Measurements from ENCODE around the gene STING1. TPM values are rescaled to one million over a fixed set of nuclear protein-coding genes. Genes with fewer than 3 reads are reported as not detected.

STING1 gene
- total and polyA plus RNA-seq, 2 of the 8 experiments (the other 6 are each of a cell fraction or from before 2014, with no cell fraction given): 0.26 to 0.47 TPM

DNA sequence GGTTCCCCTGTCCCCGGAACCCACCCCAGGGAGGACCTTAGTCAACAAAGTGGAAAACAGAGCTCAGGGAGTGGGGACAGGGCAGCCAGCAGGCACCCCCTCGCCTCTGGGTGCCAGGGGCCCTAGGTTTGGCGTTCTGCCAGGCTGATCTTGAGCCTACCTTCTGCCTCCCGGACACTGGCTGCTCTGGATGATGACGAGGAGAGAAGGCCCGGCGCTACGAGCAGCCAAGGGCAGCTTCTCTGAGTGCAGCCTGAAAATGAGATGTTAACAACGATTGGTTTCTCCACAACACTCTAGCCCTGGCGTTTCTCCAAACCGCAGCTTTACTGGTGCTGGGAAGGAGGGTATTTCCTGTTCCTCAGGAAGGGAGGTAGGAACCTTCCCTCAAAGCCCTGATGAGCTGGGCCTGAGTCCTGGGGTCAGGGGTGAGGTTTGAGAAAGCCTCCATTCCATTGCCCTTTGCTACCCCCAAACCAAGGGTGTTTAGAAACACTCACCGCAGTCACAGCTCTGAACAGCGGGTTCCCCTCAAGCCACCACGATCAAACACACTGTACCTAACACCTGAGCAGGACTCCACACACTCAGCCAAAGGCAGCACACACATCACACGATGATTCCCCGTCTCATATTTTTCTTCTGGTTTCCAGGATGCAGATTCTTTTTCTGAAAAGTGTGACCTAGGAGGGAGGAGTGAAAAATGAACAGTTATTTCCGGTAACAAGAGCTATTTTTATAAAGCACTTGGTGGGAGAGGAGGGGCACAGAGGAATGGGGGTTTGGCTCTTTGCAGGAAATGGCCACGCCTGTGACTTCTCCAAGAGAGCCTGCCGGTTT is at the start of gene STING1 (continued):
- no peak for TF ChIP-seq RNF2 (IDR thresholded peaks at IDR 0.05; ENCODE audit: borderline replicate concordance, low read depth, low read length, missing control alignments, poor library complexity, severe bottlenecking)
- TF ChIP-seq EP300 (IDR thresholded peaks at IDR 0.05; ENCODE audit: borderline replicate concordance in 1 of 2, low read depth in 2 of 2, low read length in 2 of 2): no peak
- TF ChIP-seq CBX5 (IDR thresholded peaks at IDR 0.05; ENCODE audit: low read depth, low read length): no peak
- TF ChIP-seq TBP (IDR thresholded peaks at IDR 0.05; ENCODE audit: low read depth, low read length): no peak
- TF ChIP-seq HDAC6 (IDR thresholded peaks at IDR 0.05; ENCODE audit: low read depth, low read length): no peak
- no peak for TF ChIP-seq JUND (IDR thresholded peaks at IDR 0.05; ENCODE audit: low read length)
- TF ChIP-seq RXRA (IDR thresholded peaks at IDR 0.05; ENCODE audit: insufficient read depth, low read depth, low read length): no peak
- no peak for TF ChIP-seq SP2 (IDR thresholded peaks at IDR 0.05; ENCODE audit: low read length)
- TF ChIP-seq, protein P1, sequence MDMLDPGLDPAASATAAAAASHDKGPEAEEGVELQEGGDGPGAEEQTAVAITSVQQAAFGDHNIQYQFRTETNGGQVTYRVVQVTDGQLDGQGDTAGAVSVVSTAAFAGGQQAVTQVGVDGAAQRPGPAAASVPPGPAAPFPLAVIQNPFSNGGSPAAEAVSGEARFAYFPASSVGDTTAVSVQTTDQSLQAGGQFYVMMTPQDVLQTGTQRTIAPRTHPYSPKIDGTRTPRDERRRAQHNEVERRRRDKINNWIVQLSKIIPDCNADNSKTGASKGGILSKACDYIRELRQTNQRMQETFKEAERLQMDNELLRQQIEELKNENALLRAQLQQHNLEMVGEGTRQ (IDR thresholded peaks at IDR 0.05; ENCODE audit: low read length): no peak
- no peak for TF ChIP-seq CHD2 (IDR thresholded peaks at IDR 0.05; ENCODE audit: low read length)
- no peak for TF ChIP-seq GTF2F1 (IDR thresholded peaks at IDR 0.05; ENCODE audit: borderline replicate concordance, low read depth, low read length)
